AG10803 (cell line): ENCODE results near the gene APBB2.

Experiments used
- DNase-seq: peaks from one replicate; pipeline ENCODE4 v3.0.0; 2010; ENCODE audit warnings: low read depth
- H3K4me3 ChIP-seq: 2 replicates; pipeline ENCODE4 v1.5.1; 2011; ENCODE audit warnings: mild to moderate bottlenecking, low read length, control low read depth
- TF ChIP-seq, protein P1 (sequence below): conservative IDR thresholded peaks from 2 replicates; pipeline ENCODE4 v1.5.1; 2011; ENCODE audit warnings: mild to moderate bottlenecking, low read length, control low read depth, inconsistent platforms

Gene APBB2

GRCh38 chr4:41095973-41096372, 118.4 kb downstream of the APBB2 start:
- no peak overlapping the region for H3K4me3 ChIP-seq
- DNase-seq = peak; percentile 64
- TF ChIP-seq, protein P1, sequence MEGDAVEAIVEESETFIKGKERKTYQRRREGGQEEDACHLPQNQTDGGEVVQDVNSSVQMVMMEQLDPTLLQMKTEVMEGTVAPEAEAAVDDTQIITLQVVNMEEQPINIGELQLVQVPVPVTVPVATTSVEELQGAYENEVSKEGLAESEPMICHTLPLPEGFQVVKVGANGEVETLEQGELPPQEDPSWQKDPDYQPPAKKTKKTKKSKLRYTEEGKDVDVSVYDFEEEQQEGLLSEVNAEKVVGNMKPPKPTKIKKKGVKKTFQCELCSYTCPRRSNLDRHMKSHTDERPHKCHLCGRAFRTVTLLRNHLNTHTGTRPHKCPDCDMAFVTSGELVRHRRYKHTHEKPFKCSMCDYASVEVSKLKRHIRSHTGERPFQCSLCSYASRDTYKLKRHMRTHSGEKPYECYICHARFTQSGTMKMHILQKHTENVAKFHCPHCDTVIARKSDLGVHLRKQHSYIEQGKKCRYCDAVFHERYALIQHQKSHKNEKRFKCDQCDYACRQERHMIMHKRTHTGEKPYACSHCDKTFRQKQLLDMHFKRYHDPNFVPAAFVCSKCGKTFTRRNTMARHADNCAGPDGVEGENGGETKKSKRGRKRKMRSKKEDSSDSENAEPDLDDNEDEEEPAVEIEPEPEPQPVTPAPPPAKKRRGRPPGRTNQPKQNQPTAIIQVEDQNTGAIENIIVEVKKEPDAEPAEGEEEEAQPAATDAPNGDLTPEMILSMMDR = no peak

DNA sequence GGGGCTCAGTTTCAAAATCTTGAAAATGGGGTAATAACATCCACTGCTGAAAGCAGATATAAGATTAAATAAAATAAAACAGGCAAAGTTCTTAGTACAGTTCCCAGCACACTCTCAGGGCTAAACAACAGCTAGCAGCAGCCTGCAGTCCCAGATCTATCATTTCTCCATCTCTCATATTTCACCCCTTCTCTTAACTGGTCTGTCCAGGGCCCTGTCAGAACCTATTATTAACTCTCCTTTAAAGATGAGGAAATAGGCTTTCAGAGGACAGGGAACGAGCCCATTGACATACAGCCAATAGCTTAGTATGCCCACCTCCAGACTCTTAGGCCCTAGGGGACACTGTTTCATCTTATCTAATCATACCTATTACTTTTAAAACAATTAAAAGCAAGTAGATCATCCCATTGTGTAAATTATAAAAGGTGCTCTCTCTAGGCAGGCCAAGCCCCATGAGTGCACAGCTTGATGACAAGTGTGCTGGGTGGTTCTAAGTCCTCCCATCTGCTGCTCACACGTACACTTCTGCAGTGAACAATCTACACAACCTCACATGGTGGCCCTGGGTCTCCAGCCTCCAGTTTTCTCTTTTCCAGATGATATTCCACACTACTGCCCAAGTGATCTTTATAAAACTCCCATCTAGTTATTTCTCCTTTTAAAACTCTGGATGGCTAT, 119.0 kb downstream of the APBB2 start:
- no peak for DNase-seq
- TF ChIP-seq, protein P1 = no peak

DNA sequence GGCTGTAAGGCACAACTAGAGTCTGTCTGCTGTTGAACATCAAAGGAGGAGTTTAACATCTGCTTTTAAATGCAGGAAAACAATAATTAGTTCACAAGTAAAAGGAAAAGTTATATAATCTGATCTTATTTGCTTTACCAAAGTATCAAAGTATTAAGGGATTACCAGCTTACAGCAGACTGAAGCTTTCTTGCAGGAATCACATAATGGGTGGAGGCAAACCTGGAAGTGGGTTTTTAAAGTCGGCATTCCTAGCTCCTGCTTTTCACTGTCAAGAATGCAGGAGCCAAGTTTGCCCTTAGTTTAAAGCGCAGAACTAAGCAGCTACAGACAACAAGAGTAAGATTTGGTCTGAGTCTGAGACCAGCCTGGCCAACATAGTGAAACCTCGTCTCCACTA, 122.2 kb downstream of the APBB2 start:
- DNase-seq = no peak
- TF ChIP-seq, protein P1 = no peak
- no peak overlapping the region for H3K4me3 ChIP-seq

More for the DNA sequence above, 119.0 kb downstream of the APBB2 start:
- H3K4me3 ChIP-seq = no peak overlapping the region

- no peak overlapping the region for H3K4me3 ChIP-seq
- no peak for DNase-seq
- TF ChIP-seq, protein P1 = no peak
Measured at GRCh38 chr4:41081847-41082246, 132.5 kb downstream of the APBB2 start.

GRCh38 chr4:41080976-41081375, 133.4 kb downstream of the APBB2 start:
- no peak overlapping the region for H3K4me3 ChIP-seq
- TF ChIP-seq, protein P1 = no peak
- no peak for DNase-seq

- TF ChIP-seq, protein P1 = no peak
- no peak for DNase-seq
- no peak overlapping the region for H3K4me3 ChIP-seq
Measured at GRCh38 chr4:41079881-41080560, 134.3 kb downstream of the APBB2 start.

- TF ChIP-seq, protein P1 = no peak
- no peak for DNase-seq
- H3K4me3 ChIP-seq = no peak overlapping the region
Measured at GRCh38 chr4:41077628-41078027, 136.7 kb downstream of the APBB2 start.
